ENCODE data around the gene USP48. TPM values are rescaled to one million over a fixed set of nuclear protein-coding genes. Genes with fewer than 3 reads are reported as not detected.

The USP48 gene
- polyA plus RNA-seq, 2 of the 4 experiments (the other 2 are of a cell fraction) = 22.8 to 27.4 TPM

- H3K4me1 ChIP-seq = peaks cover 57% of the 10 kb centered on the region
- peak overlapping the region; percentile 60 for H3K4me2 ChIP-seq
- FAIRE-seq (no peak), ATAC-seq (peak; percentile 65 to 75), DNase-seq (ENCODE audit: low read depth in 1 of 2, low spot score in 1 of 2) (peak; percentile 79 to 80)
- peak overlapping the region; percentile 73 to 86 for H3K27ac ChIP-seq
- TF ChIP-seq FOSL2 (IDR thresholded peaks at IDR 0.05) (peak; percentile 71), FOSL2 (CRISPR knock-in tag; IDR thresholded peaks at IDR 0.05) (peak; percentile 97), GATA3 (IDR thresholded peaks at IDR 0.05; ENCODE audit: borderline replicate concordance) (0 out of 2 replicates have a peak, but pooled peaks have one; percentile 12), ZSCAN20 (CRISPR knock-in tag; IDR thresholded peaks at IDR 0.05) (no peak), ESRRA (IDR thresholded peaks at IDR 0.05; ENCODE audit: borderline replicate concordance, low read length) (peak; percentile 55; the same call in 1 of the 2 replicates), NR3C1 (IDR thresholded peaks at IDR 0.05) (no peak), JUNB (IDR thresholded peaks at IDR 0.05) (peak; percentile 65), HOXB13 (CRISPR knock-in tag; IDR thresholded peaks at IDR 0.05; ENCODE audit: low read depth) (no peak), JUN (IDR thresholded peaks at IDR 0.05) (peak in 1 of 2 experiments; percentile 31; a peak in 1 of 5 replicates), NFE2L2 (conservative IDR thresholded peaks at IDR 0.05; ENCODE audit: low read length) (peak; percentile 85), RARB (CRISPR knock-in tag; IDR thresholded peaks at IDR 0.05) (no peak), BHLHE40 (IDR thresholded peaks at IDR 0.05; ENCODE audit: low read depth, low read length) (no peak), EP300 (IDR thresholded peaks at IDR 0.05) (peak in 1 of 2 experiments; percentile 31; a peak in 1 of 5 replicates), MAFK (IDR thresholded peaks at IDR 0.05; ENCODE audit: partially characterized antibody) (peak; percentile 80), HES2 (IDR thresholded peaks at IDR 0.05) (no peak)
- 3% methylated on average over 4 of the region's 10 CpGs for WGBS (ENCODE audit: missing lambda C conversion rate)
- ChIA-PET POLR2A (interaction anchor here (0.6 kb wide), 1 partner anchor 16 kb away, joined by 3 read pairs; no protein-coding TSS in a partner anchor), CTCF (interaction anchor here (0.7 kb wide), 3 partner anchors 20 to 384 kb away, joined by 3 read pairs; no protein-coding TSS in a partner anchor)
- H3K9me3 ChIP-seq = no peaks in the 10 kb centered on the region
- H3K4me3 ChIP-seq = no peak overlapping the region
Measured at GRCh38 chr1:21638531-21639341, 144.2 kb downstream of the USP48 start.

GRCh38 chr1:21637514-21637913 lies 145.4 kb downstream of the USP48 start:
- Histone ChIP-seq H3K4me1 (peaks cover 69% of the 10 kb centered on the region), H3K4me2 (no peak overlapping the region), H3K27ac (peak overlapping the region; percentile 73 to 86; a peak in 5 of 6 replicates), H3K4me3 (no peak overlapping the region), H3K9me3 (no peaks in the 10 kb centered on the region)
- no peak for FAIRE-seq
- no peak for ATAC-seq
- 77% methylated on average over 6 of the region's 6 CpGs for WGBS (ENCODE audit: missing lambda C conversion rate)
- ChIA-PET CTCF (interaction anchor here (1.2 kb wide), 1 partner anchor 24 kb away, joined by 3 read pairs; no protein-coding TSS in a partner anchor), POLR2A (no interaction called here)
- no peak for DNase-seq (ENCODE audit: low read depth in 1 of 2, low spot score in 1 of 2)
- TF ChIP-seq CHD4 (IDR thresholded peaks at IDR 0.05; ENCODE audit: borderline replicate concordance) = no peak
- no peak for TF ChIP-seq POLR2A (IDR thresholded peaks at IDR 0.05; ENCODE audit: low read length)
- no peak for TF ChIP-seq CEBPB (IDR thresholded peaks at IDR 0.05)
- no peak for TF ChIP-seq EHMT2 (IDR thresholded peaks at IDR 0.05; ENCODE audit: low read depth)
- TF ChIP-seq TFCP2L1 (CRISPR knock-in tag; IDR thresholded peaks at IDR 0.05) = no peak
- no peak for TF ChIP-seq BCL3 (IDR thresholded peaks at IDR 0.05)
- TF ChIP-seq EP300 (IDR thresholded peaks at IDR 0.05) = no peak
- no peak for TF ChIP-seq POLR2AphosphoS2 (conservative IDR thresholded peaks at IDR 0.05; ENCODE audit: low read length)
- TF ChIP-seq MYC (IDR thresholded peaks at IDR 0.05; ENCODE audit: borderline replicate concordance, low read length) = no peak
- TF ChIP-seq SMC3 (IDR thresholded peaks at IDR 0.05) = no peak
- no peak for TF ChIP-seq MAZ (IDR thresholded peaks at IDR 0.05; ENCODE audit: borderline replicate concordance, low read depth, low read length)
- no peak for TF ChIP-seq USF2 (IDR thresholded peaks at IDR 0.05)
- no peak for TF ChIP-seq SREBF2 (IDR thresholded peaks at IDR 0.05)
- TF ChIP-seq RFX5 (IDR thresholded peaks at IDR 0.05) = no peak
